ENCODE measurements around the gene PGA5. TPM values are rescaled to one million over a fixed set of nuclear protein-coding genes. Genes with fewer than 3 reads are reported as not detected.

The PGA5 gene
- total RNA-seq, 1 donor: not detected

GRCh38 chr11:61292356-61292755 is 51.4 kb downstream of the PGA5 start:
- no peak overlapping the region for H3K27ac ChIP-seq (ENCODE audit: low read depth, low read length)
- H3K4me2 ChIP-seq (ENCODE audit: insufficient read depth, low read length): no peak overlapping the region
- peak; percentile 72 for DNase-seq (ENCODE audit: insufficient read length, low spot score, missing footprints)
- H3K4me1 ChIP-seq (ENCODE audit: insufficient read depth, low read length): peaks cover 26% of the 10 kb centered on the region
- H2AFZ ChIP-seq (ENCODE audit: low read length): no peak overlapping the region
- no peaks in the 10 kb centered on the region for H4K20me1 ChIP-seq (ENCODE audit: insufficient read depth, low read length)
- no peaks in the 10 kb centered on the region for H3K79me2 ChIP-seq (ENCODE audit: insufficient read depth, low read length)
- H3K9me3 ChIP-seq (ENCODE audit: low read depth, low read length): no peaks in the 10 kb centered on the region
- H3K36me3 ChIP-seq (ENCODE audit: insufficient read depth, low read length): no peaks in the 10 kb centered on the region
- H3K27me3 ChIP-seq (ENCODE audit: insufficient read depth, low read length): no peaks in the 10 kb centered on the region
- TF ChIP-seq CTCF (IDR thresholded peaks at IDR 0.05; ENCODE audit: extremely low read depth, low read depth, low read length): no peak
- H3K4me3 ChIP-seq (ENCODE audit: insufficient read depth, low read length): no peak overlapping the region

GRCh38 chr11:61293867-61294716 is 53.1 kb downstream of the PGA5 start:
- no peaks in the 10 kb centered on the region for H3K79me2 ChIP-seq (ENCODE audit: insufficient read depth, low read length)
- peaks cover 3% of the 10 kb centered on the region for H4K20me1 ChIP-seq (ENCODE audit: insufficient read depth, low read length)
- H3K4me1 ChIP-seq (ENCODE audit: insufficient read depth, low read length): peaks cover 44% of the 10 kb centered on the region
- H3K9me3 ChIP-seq (ENCODE audit: low read depth, low read length): no peaks in the 10 kb centered on the region
- H3K4me3 ChIP-seq (ENCODE audit: insufficient read depth, low read length): peak overlapping the region; percentile 74
- peak overlapping the region; percentile 92 for H3K4me2 ChIP-seq (ENCODE audit: insufficient read depth, low read length)
- H3K36me3 ChIP-seq (ENCODE audit: insufficient read depth, low read length): no peaks in the 10 kb centered on the region
- TF ChIP-seq CTCF (IDR thresholded peaks at IDR 0.05; ENCODE audit: extremely low read depth, low read depth, low read length): peak; percentile 21
- no peak overlapping the region for H2AFZ ChIP-seq (ENCODE audit: low read length)
- DNase-seq (ENCODE audit: insufficient read length, low spot score, missing footprints): peak; percentile 95
- H3K27me3 ChIP-seq (ENCODE audit: insufficient read depth, low read length): no peaks in the 10 kb centered on the region
- peak overlapping the region; percentile 59 for H3K27ac ChIP-seq (ENCODE audit: low read depth, low read length)

- DNase-seq (ENCODE audit: insufficient read length, low spot score, missing footprints): peak; percentile 96
- peaks cover 45% of the 10 kb centered on the region for H3K4me1 ChIP-seq (ENCODE audit: insufficient read depth, low read length)
- peaks cover 7% of the 10 kb centered on the region for H3K36me3 ChIP-seq (ENCODE audit: insufficient read depth, low read length)
- no peaks in the 10 kb centered on the region for H3K9me3 ChIP-seq (ENCODE audit: low read depth, low read length)
- peak within 1 kb of the TSS; percentile 92 for H3K4me2 ChIP-seq (ENCODE audit: insufficient read depth, low read length)
- H4K20me1 ChIP-seq (ENCODE audit: insufficient read depth, low read length): peaks cover 3% of the 10 kb centered on the region
- peak within 1 kb of the TSS; percentile 74 for H3K4me3 ChIP-seq (ENCODE audit: insufficient read depth, low read length)
- H3K27me3 ChIP-seq (ENCODE audit: insufficient read depth, low read length): no peaks in the 10 kb centered on the region
- no peaks in the 10 kb centered on the region for H3K79me2 ChIP-seq (ENCODE audit: insufficient read depth, low read length)
- peak within 1 kb of the TSS; percentile 59 for H3K27ac ChIP-seq (ENCODE audit: low read depth, low read length)
- no peak for TF ChIP-seq CTCF (IDR thresholded peaks at IDR 0.05; ENCODE audit: extremely low read depth, low read depth, low read length)
- no peak within 1 kb of the TSS for H2AFZ ChIP-seq (ENCODE audit: low read length)
Observed at GRCh38 chr11:61294717-61295595, 54.0 kb downstream of the PGA5 start, which contains the start of gene VWCE. Gene VWCE, minus strand, starts transcription at chr11:61295316. Its CDS starts 279 bp downstream, at chr11:61295037.

- H2AFZ ChIP-seq (ENCODE audit: low read length): no peak overlapping the region
- peaks cover 3% of the 10 kb centered on the region for H4K20me1 ChIP-seq (ENCODE audit: insufficient read depth, low read length)
- H3K36me3 ChIP-seq (ENCODE audit: insufficient read depth, low read length): peaks cover 13% of the 10 kb centered on the region
- DNase-seq (ENCODE audit: insufficient read length, low spot score, missing footprints): no peak
- H3K79me2 ChIP-seq (ENCODE audit: insufficient read depth, low read length): no peaks in the 10 kb centered on the region
- H3K4me1 ChIP-seq (ENCODE audit: insufficient read depth, low read length): peaks cover 45% of the 10 kb centered on the region
- no peak for TF ChIP-seq CTCF (IDR thresholded peaks at IDR 0.05; ENCODE audit: extremely low read depth, low read depth, low read length)
- H3K9me3 ChIP-seq (ENCODE audit: low read depth, low read length): no peaks in the 10 kb centered on the region
- H3K27ac ChIP-seq (ENCODE audit: low read depth, low read length): peak overlapping the region; percentile 59
- H3K27me3 ChIP-seq (ENCODE audit: insufficient read depth, low read length): no peaks in the 10 kb centered on the region
- peak overlapping the region; percentile 92 for H3K4me2 ChIP-seq (ENCODE audit: insufficient read depth, low read length)
- H3K4me3 ChIP-seq (ENCODE audit: insufficient read depth, low read length): peak overlapping the region; percentile 74
Observed at GRCh38 chr11:61295596-61295926, 54.6 kb downstream of the PGA5 start.

Measured in osteoblast (primary cell).